Stomach smooth muscle (tissue), 2 donors: Measurements from ENCODE around the gene CCDC191.

Experiments
- H3K27ac ChIP-seq: one replicate; pipeline ENCODE4 v1.7.0; 2013; ENCODE audit warnings: mild to moderate bottlenecking, low read length, inconsistent platforms
- H3K27me3 ChIP-seq, 2 donors: one replicate each; pipeline ENCODE4 v1.7.0; 2013; ENCODE audit warnings: low read length in 2 of 2; ENCODE audit not compliant: insufficient read depth in 2 of 2, control insufficient read depth in 1 of 2
- H3K36me3 ChIP-seq, 2 donors: one replicate each; pipeline ENCODE4 v1.7.0; 2013; ENCODE audit warnings: low read length in 2 of 2; ENCODE audit not compliant: control insufficient read depth in 2 of 2, insufficient read depth in 2 of 2
- H3K4me1 ChIP-seq: one replicate; pipeline ENCODE4 v1.7.0; 2013; ENCODE audit warnings: low read length; ENCODE audit not compliant: control insufficient read depth, insufficient read depth
- H3K4me3 ChIP-seq, 2 donors: one replicate each; pipeline ENCODE4 v1.7.0; 2013; ENCODE audit warnings: low read length in 2 of 2
- H3K9ac ChIP-seq, 2 donors: one replicate each; pipeline ENCODE4 v1.7.0; 2013; ENCODE audit warnings: low read length in 2 of 2, mild to moderate bottlenecking in 1 of 2
- H3K9me3 ChIP-seq, 2 donors: one replicate each; pipeline ENCODE4 v1.7.0; 2013; ENCODE audit warnings: low read length in 2 of 2; ENCODE audit not compliant: control insufficient read depth in 2 of 2
- donor health status: healthy.
- donor health status: Pancreatic carcinoma.

Gene CCDC191

GRCh38 chr3:113914646-113915045 lies 141.7 kb downstream of the CCDC191 start:
- no peaks in the 10 kb centered on the region for H3K4me1 ChIP-seq
- H3K9me3 ChIP-seq, result no peaks in the 10 kb centered on the region
- no peak overlapping the region for H3K9ac ChIP-seq
- no peaks in the 10 kb centered on the region for H3K36me3 ChIP-seq
- no peaks in the 10 kb centered on the region for H3K27me3 ChIP-seq
- H3K4me3 ChIP-seq, result no peak overlapping the region
- H3K27ac ChIP-seq, result no peak overlapping the region
